Measurements from ENCODE around the gene ATP6V0E1.
"Not testable (repeated sequence)": the region's sequence is repeated elsewhere in the genome, so short reads cannot be mapped to it uniquely, and the experiment has no call there.

The ATP6V0E1 gene

DNA sequence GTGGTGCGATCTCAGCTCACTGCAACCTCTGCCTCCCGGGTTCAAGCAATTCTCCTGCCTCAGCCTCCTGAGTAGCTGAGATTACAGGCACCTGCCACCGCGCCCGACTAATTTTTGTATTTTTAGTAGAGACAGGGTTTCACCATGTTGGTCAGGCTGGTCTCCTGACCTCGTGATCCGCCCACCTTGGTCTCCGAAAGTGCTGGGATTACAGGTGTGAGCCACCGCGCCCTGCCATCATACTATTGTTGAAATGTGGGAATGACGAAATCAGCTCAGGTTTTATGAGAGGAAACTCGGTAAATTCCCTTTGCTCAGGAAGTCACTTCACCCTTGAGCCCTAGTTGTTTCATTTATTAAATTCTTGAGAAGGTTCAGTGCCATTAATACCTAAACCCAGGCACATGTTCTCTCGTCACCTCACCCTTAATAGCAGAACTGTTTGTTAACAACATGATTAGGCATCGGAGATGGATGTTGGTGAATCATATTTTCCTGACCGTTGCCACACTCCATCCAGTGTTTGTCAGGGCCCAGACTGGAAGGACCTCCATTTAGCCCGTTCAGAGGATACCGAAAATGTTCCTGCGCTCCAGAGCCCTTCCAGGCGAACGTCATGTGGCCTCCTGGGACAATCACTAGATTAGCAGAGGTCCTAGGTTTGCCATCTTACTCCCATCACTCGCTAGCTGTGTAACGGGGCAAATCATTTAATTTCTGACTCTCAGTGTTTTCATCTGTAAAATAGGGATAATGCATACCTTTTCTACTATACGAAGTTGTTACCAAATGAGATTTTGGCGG, 52.5 kb downstream of the ATP6V0E1 start:
- DNase-seq (ENCODE audit: low read depth, low spot score), result no peak

DNA sequence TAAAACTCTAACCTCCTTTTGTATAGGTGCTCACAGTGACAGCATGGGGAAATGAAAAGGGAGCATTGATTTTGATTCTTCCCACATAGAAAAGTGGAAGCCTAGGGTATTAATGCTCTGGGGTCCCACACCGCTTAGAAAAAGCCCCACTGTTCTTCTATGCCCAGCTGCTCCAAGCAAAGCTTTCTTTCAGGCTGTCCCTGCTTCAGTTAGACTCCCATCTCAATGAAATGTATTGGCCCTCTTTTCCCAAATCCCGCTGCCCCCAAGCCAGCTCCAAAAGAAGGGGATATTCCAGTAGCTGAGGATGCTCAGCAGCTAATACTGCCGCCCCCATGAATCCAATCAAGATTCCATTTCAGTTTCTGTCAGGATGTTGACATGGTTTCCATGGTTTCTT, 55.6 kb downstream of the ATP6V0E1 start:
- DNase-seq (ENCODE audit: low read depth, low spot score), result no peak

DNA sequence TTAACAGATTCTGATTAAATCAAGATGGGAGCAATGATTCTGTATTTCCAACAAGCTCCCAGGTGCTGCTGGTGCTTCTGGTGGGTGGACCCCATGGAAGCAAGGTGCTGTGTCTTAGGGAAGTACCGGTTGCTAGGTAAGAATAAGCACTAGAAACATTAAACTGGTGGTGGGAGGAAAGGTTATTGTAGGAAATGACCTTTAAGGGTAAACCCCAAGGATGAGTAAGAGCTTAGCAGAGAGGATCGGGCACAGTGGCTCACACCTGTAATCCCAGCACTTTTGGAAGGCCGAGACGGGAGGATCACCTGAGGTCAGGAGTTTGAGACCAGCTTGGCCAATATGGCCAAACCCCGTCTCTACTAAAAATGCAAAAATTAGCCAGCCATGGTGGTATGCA, 56.4 kb downstream of the ATP6V0E1 start:
- DNase-seq (ENCODE audit: low read depth, low spot score), result no peak

DNA sequence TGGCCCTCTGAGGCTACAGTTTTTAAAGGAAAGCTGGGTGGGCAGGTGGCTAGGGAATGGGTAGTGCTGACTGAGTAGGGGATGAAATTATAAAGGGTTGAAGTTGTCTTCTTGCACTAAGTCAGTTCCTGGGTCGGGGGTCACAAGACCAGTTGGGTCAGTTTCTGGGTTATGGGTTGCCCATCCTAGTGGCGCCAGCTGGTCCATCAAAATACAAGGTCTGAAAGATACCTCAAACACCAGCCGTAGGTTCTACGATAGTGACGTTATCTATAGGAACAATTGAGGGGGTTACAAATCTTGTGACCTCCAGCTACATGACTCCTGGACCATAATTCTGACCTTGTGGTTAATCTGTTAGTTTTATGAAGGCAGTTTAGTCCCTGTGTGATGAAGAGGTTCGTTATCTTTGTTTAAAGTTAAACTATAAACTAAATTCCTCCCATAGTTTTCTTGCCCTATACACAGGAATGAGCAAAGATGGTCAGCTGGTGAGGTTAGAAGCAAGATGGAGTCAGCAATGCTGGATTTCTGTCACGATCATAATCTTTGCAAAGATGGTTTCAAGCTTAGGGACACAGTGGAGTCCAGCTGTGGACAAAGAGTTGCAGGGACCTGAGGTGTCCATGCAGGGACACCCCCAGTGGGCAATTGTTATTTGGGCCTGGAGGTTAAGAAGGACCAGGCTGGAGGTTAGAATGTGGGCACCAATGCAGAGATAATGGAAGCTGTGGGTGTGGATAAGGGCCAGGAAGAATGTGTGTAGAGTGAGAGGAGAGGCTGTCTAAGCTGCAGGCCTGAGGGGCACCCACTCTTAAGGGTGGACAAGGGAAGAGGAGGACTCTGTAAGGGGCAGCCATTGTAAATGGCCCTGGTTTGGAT, 58.6 kb downstream of the ATP6V0E1 start:
- DNase-seq (ENCODE audit: low read depth, low spot score), result no peak

DNA sequence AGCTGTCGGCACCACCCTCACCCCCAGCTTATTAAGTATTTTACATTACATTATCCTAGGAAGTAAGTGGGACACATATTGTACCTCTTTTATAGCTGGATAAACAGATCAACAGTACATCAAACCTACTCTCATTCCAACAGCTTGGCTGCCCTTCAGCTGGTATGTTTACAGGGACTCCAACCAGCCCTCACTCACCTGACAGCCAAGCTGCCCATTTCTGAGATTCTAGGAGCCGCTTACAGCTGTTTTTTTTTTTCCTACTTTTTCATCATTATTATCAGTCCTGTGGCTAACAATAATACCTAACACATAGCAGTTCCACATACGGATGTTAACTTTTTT, 59.2 kb downstream of the ATP6V0E1 start:
- no peak for DNase-seq (ENCODE audit: low read depth, low spot score)

DNA sequence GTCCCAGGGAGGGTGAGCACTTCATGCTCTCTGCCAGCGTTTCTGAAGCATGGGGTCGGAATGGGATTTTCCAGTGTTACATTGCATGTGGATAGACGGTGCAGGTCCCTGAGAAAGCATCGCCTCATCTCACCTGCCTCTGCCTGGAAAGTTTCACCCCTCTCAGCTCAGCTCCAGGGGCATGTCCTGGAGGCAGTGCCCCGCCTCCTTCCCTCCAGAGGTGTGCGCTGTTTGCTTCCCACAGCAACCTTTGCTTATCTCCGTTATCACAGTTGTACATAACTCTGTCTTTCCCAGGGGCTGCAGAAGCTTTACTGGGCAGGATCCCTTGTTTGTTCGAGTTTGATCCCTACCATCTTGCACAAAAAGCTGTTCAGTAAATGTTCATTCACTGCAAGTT, 61.9 kb downstream of the ATP6V0E1 start:
- peak; percentile 67 for DNase-seq (ENCODE audit: low read depth, low spot score)

DNA sequence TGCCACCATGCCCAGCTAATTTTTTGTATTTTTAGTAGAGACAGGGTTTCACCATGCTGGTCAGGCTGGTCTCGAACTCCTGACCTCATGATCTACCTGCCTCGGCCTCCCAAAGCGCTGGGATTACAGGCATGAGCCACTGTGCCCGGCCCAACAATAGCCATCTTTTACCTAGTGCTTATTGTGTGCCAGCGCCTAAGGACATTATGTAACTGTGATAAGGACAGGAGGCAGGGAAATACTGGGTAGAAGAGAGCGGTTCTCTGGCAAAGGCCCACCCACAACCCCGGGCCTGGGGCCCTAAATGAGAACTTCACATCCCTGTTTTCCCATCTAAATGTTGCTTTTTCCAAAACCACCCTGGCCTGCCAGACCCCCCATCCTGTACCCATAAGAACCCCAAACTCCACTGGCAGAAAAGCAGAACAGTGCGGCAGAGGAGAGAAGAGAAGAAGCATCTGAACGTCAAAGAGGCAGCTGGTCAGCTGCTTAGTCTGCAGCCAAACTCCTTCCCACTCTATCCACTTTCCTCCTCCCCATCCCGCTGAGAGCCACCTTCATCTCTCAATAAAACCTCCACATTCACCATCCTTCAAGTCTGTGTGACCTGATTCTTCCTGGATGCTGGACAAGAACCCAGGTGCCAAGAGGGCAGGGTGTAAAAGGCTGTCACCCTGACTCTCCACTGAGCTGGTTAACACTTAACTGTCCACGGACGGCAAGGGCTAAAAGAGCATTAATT, 63.7 kb downstream of the ATP6V0E1 start:
- not testable (repeated sequence) for DNase-seq (ENCODE audit: low read depth, low spot score)

DNA sequence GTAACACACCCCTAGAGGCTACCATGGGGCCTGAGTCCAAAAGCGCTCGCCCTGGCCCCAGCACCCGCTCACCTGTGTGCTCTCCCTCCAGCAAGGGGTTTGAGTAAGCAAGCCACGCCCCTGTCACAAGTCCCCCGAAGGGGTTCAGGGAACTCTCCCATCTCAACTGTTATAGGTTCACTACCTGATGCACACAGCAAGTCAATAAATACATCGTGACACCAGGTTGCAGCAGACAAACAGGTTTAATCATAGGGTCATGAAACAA, 64.2 kb downstream of the ATP6V0E1 start:
- DNase-seq (ENCODE audit: low read depth, low spot score), result no peak

DNA sequence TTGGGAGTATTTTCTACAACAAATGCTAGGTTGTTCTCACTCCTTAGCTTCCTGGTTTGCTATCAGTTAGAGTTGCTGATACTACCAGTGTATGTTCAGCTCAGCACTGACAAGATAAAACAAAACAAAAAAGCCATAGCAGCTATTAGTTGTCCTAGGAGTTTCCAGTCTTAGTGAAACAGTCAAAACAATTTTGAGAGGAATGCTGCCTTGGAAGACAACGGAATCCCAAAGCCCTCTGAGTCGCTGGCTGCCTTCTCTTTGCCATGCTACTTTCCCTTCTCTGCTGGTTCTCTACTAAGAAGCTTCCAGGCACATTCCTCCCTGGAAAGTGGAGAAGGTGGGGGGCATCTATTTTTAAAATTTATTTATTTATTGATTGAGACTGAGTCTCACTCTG, 67.2 kb downstream of the ATP6V0E1 start:
- no peak for DNase-seq (ENCODE audit: low read depth, low spot score)

DNA sequence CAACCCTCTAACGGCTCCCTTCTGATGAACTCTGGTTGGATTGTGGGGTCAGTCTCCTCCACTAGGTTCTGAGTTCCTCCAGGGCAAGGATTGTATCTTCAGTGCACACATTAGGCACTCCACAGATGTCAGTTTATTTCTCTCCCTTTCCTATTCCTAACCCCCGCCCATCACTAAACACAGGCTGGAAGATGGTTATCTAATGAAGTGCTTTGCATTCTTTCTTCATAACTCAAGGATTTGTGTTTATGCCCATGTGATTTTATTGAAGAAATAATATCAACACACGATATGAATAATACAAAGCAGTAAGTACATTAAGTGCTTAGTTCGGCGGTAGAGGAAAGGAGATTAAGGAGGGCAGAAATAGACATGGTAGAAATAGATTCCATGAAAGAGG, 68.2 kb downstream of the ATP6V0E1 start:
- no peak for DNase-seq (ENCODE audit: low read depth, low spot score)

DNA sequence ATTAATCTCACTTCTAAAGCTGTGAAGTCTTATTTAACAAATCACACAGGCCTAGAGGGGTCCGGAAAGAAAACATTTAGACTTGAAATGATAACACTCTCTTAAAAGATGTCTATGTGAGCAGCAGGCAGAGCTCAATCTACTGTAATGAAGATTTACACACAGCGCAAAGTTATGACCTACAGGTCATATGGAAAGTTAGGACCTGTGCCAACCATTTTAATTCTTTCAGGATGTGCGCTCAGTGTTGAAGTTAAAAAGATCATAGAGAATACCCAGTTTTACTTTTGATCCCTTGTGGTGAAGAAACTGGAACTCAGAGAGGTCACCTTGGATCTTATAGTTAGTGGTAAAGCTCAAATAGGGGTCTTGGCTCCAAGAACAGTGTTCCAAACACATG, 69.5 kb downstream of the ATP6V0E1 start:
- DNase-seq (ENCODE audit: low read depth, low spot score), result no peak

DNA sequence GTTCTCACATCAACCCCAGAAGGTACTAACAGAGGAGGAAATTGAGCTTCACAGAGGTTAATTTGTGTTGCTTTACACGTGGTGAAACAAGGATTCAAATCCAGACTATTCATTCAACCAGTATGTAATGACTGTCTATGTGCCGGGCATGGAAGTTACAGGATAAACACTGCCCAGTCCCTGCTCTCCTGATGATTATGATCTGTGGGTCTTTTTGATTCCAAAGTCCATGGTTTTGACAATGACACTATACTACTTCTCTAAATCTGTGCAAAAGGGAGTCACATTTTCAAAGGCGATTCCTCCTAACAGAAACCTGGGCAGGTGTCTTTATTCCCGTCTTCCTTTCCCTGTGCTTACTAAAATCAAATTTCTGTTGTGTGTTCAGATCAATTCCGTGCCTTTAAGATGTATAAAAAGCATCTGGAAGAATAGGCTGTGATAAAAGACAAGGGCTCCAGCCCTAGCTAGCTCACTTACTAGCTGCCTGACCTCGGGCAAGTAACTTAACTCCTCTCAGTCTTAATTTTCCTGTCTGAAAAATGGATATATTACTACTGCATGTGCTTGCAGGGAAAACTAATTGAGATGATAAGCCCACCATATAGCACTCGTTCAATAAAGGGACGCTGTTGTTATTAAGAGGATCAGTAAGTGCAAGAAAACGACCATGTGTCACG, 71.6 kb downstream of the ATP6V0E1 start:
- no peak for DNase-seq (ENCODE audit: low read depth, low spot score)

DNA sequence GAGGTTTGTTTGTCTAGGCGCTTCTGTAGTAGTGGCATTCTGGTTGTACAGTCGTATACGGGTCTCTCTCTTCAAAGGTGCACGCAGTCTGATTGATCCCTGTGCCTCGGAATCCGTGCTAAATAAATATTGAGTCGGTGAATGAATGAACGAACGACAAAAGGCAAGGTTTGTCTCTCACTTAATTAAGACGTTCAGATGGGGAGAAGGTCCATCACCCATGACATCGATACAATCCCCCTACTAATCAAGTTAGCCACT, 72.1 kb downstream of the ATP6V0E1 start:
- DNase-seq (ENCODE audit: low read depth, low spot score), result no peak

DNA sequence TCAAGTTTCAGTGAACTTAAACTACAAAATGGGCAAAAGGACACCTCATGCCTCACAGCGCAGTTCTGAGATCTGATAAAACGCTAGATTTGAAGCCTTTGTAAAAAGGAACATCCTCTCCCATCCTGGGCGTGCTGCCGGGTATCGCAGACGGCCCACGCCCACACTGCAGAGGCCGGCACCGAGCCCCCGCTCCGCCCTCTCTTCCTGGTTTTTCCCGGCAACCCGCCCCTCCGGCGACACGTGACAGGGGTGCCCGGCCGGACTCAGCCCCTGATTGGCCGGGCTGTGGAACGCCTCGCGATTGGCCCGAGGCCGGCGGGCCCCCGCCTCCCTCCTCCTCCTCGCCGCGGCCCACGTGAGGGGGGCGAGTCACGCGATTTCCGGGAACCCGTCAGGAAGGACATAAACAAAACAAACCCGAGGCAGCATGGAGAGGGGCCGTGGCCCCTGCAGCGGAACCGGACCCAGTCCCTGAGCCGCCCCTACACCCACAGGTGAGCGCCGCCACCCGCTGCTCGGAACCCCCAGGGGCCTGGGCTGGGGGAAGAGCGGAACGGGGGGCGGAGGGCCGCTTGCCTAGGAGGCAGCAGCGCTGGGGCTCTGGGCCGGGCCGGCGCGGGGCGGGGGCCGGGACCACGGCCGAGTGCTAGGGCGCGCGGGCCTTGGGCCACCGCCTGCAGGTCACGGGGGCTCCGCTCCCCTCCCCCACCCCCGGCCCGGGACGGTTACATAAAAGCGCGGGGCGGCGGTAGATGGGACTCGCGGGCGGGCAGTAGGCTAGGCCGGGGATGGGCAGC, 72.6 kb downstream of the ATP6V0E1 start, which contains the start of gene CREBRF:
CREBRF (plus strand) TSS at position 370 of the 800 bp plus-strand sequence. CDS start 24,424 bp downstream, outside the sequence.
- DNase-seq (ENCODE audit: low read depth, low spot score), result peak; percentile 98

DNA sequence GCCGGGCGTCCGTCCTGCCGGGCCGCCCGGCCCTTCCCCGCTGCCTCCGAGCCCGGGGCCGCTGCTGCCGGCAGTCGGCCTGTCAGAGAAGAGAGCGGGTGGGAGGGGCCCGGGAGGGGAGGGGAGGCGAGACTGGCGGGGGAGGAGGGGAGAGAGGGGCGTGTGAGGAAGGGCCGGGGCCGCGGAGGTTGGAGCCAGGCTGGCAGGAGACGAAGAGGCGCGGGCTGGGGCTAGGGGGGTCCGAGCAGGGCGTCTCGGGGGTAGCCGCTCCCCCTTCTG, 73.2 kb downstream of the ATP6V0E1 start:
- DNase-seq (ENCODE audit: low read depth, low spot score), result no peak

DNA sequence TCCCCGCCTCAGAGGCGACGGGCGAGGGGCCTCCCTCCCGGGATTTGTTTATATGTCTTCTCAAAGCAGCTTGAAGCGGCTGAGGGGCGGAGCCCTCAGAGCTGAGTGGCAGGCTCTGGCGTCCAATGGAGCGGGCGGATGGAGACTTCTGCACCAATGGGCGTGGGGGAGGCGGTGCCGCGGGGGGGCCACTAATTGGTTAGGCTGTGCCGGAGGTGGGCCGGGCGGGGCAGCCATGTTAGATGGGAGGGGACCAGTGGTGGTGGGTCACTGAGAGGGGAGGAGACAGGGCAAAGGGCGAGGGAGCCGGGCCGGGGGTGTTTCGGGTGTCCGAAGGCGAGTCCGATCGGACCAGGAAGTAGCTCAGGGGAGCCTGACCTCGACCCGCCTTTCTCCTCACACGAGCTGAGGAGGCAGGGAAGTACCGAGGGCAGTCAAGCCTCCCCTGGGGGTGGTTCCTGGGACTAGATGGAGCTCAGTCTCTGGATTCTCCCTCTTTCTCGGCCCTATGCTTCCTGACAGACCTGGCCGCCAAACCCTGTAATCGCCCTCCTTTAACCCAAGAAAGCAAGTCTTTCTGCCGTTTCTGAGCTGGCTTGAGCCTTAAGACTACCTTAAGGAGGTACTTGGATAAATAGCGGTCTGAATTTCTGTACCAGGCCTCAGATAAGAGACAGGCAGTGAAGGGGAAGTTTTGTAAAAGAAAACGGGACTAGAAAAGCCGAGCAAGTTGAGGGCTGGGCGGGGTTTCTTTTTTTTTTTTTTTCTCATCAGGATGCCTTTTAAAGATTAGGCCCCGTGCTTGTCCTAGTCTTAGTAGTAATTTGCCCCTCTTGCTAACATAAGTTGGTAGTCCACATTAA, 73.7 kb downstream of the ATP6V0E1 start:
- peak; percentile 99 for DNase-seq (ENCODE audit: low read depth, low spot score)

DNA sequence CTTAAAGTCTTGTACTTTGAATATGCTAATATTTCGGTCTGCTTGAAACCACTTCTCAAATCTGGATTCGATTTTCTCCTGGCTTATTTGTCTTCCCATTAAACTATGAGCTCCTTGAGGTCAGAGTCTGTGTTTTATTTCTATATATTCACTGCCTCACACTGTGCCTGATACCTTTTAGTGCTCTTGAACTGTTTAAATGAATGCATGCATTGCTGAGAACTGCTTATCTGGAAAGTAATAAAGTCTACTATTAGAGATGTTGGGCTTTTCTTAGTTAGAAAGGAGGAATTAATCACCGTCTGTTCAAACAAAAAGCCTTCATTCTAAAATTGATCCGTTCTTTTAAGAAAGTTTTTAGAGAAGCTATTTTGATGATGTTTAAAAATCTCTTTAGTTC, 78.6 kb downstream of the ATP6V0E1 start:
- no peak for DNase-seq (ENCODE audit: low read depth, low spot score)

DNA sequence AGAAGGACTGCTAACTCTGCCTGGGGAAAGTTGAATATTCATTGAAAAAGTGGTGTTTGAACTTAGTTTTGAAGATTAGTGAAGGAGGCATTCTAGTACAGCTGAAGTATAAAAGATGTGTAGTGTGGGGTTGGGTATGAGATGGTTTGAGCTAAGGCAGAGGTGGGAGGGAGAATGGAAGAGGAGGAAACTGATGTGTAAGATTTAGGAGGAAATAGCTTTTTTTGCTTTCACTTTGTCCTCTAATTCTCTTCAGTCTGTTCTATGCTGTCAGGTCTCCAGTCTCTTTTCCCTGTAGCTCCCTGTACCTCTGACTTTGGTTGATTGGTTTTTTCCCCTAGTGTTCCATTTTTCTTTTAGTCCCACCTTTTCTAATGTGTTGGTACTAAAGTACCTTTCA, 81.6 kb downstream of the ATP6V0E1 start:
- no peak for DNase-seq (ENCODE audit: low read depth, low spot score)

DNA sequence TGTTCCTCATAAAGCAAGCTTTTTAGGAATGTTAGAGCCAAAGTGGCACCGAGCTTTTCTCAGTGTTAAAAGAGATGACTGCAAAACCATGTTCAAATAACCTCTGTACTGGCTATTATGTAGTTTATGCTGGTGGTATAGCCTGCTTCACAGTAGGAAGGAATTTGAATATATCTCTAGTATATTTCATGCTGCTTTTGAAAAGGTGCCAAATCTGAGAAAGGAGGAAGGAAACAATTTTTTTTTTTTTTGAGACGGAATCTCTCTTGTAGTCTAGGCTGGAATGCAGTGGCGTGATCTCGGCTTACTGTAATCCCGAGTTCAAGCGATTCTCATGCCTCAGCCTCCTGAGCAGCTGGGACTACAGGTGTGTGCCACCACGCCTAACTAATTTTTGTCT, 86.1 kb downstream of the ATP6V0E1 start:
- DNase-seq (ENCODE audit: low read depth, low spot score), result no peak

DNA sequence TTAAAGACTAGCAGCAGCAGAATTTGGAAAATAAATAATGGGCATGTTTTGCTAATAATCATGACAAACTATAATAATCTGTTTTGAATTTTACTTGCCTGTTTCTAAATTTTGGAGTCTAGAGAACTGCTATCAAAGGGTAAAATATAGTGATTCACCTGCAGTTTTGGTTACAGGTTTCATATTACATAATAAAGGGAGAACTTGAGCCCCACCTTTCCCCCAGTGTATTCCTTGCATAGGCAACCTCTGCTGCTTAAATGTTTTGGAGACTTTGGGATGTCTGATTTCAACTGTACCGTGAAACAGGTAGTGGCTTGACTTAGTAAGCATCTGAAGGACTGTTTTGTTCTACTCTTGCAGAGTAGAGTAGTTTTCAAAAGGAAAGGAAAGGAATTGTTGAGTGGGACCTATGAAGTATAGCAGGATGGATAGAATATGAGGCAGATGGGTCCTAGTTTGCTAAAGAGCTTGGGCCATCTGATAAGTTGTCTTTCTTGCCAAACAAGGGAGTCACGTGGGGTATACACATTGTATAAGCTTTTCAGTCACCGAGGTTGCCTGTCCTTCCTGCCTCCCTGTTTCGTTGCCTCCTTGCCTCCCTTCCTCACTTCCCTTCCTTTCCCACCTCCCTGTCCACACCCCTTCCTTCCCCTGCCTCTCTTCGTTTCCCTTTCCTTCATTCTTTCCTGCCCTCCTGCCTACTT, 91.7 kb downstream of the ATP6V0E1 start:
- no peak for DNase-seq (ENCODE audit: low read depth, low spot score)

Measured in ELF-1 (cell line).